Activated naive CD4-positive, alpha-beta T cell treated with anti-CD3 and anti-CD28 coated beads, Interleukin-2, amount 50 U/mL, for 16 hours (primary cell): ENCODE data around the gene ATP6V1A.

Experiments
- DNase-seq: peaks from one replicate; pipeline ENCODE4 v3.0.0-alpha.2; 2020

ATP6V1A gene

DNA sequence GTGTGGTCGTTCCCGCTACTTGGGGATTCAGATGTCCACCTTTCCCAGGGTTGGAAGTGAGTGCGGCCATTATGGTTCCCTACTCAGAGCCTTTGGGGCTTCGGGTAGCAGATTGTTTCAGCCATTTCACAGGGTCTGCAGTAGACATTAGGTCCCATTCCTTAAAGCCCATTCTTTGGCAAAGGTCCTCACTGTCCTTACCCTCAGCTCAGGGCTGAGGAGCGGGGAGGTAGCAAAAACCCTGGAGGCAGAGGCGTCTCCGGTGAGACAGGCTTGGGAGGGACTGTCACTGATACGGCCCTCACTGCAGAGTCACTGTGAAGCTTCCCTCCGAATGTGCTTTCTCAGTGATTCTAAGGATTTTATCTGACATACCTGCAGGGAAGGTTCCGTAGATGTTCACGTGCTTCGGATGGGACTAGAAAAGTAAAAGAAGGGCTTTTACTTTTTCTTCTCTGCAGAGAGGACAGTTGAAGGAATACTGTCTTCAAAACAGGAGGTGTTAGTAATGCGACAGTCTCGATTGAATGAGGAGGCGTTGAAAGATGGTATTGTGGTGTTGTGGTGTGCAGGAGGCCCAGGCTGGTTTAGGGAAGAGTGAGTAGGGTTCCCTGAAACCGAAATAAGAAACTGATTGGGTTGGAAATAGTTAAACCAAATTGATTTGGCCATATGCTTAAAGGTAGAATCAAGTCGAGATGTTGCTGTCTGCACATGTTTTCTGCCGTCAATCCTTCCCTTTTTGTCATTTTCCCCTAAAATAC lies 630 bp downstream of the ATP6V1A start:
- peak; percentile 40 for DNase-seq

DNA sequence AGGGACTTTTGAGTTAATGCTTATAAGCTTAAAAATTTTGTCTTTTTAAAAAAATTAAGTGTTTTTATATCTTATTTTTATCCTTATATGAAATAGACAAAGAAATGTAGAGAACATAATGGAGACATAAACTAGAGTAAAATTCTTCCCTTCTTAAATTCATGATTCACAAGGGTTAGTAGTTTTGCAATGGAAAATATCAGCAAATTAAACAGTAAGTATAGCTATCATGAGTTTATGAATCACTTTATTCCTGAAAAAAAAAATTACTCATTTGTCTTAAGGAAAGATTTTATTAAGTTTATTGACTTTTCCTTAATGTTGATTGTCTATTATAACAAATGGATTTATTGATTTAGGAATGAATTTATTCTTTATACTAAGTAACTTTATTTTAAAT lies 4.3 kb downstream of the ATP6V1A start:
- no peak for DNase-seq

DNA sequence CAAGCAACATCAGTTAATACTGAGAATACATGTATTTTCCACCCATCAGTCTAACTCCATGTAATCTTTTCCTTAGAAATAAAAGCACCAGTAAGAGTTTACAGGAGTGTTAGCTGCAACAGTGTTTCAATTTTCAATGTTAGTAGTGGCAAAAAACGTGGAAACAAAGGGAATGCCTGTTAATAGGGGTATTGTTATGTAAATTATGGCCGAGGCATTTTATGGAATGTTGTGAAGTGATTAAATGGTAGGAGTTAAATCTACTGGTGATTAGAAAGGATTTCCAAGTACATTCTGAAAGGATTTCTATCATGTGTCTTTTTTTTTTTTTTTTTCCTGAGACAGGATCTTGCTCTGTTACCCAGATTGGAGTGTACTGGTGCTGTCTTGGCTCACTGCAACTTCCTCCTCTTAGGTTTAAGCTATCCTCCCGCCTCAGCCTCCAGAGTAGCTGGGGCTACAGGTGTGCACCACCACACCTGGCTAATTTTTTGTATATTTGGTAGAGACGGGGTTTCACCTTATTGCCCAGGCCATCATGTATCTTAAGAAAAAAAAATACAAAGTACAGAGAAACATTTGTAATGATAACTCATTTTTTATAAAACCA lies 6.6 kb downstream of the ATP6V1A start:
- DNase-seq, result no peak

DNA sequence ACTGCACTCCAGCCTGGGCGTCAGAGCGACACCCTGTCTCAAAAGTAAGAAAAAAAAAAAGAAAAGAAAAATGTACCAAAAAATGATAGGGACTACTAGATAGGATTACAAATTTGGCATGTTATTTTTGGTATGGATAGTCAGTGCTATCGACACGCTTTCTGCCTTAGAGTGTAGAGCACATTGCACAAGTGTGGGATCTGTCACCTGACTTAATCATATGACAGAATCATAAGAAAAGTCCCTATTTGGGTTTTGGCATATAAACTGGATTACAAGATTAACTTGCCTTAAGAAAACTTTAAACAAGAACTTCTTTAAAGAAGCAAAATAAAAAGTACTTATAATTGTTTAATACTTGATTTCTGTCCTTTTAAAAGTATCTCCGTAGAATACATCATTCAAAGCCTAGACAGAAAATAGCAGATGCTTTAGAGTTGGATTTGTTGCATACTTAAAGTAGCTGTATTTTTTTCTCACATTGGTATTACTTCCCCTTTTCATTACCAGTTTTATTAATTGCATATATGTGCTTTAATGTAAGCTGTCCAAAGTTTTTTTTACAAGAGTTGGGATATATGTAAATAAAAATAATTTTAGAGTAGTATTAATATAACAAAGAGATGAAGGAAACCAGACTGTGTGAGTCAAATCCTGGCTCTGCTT lies 7.8 kb downstream of the ATP6V1A start:
- DNase-seq, result no peak

DNA sequence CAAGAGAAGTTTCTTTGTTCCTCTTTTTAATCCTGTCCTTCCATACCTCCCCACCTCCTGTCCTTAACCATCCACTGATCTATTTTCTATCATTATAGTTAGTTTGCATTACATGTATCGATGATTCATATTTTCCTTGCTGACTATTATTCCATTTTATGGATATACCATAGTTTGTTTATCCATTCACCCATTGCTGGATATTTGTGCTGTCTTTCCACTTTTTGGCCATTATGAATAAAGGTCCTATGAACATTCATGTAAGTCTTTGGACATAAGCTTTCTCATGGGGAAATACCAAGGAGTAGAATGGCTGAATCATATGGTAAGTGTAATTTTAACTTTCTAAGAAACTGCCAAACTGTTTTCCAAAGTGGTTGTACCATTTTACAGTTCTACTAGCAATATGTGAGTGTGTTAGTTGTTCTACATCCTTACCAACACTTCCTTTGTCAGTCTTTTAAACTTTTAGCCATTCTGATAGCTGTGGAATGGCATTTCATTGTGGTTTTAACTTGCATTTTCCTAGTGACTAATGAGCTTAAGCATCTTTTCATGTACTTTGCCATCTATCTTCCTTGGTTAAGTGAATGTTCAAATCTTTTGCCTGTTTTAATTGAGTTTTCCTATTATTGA lies 11.7 kb downstream of the ATP6V1A start:
- no peak for DNase-seq

- DNase-seq, result no peak
Measured at GRCh38 chr3:113764698-113765097, 17.9 kb downstream of the ATP6V1A start.

GRCh38 chr3:113769551-113769950 lies 22.7 kb downstream of the ATP6V1A start:
- DNase-seq, result no peak

DNA sequence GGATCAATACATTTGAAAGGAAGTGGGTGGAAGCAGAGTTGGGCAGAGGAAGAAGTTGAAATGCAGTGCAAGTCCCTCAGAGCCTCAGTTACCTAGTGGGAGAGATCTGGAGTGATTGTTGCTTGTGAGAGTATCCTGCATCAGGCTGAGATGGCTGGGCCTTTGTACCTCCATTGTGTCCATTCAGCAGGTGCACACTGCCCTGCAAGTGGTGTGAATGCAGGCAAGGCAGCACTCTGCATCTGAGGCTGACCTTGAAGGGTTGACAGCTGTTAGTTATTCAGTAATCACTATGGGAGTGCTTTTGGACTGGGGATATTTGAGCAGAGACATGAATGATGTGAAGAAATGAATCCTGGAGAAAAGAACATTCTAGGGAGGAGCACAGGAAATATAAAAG lies 25.2 kb downstream of the ATP6V1A start:
- no peak for DNase-seq

- DNase-seq, result no peak
Measured at GRCh38 chr3:113773381-113773780, 26.5 kb downstream of the ATP6V1A start.

DNA sequence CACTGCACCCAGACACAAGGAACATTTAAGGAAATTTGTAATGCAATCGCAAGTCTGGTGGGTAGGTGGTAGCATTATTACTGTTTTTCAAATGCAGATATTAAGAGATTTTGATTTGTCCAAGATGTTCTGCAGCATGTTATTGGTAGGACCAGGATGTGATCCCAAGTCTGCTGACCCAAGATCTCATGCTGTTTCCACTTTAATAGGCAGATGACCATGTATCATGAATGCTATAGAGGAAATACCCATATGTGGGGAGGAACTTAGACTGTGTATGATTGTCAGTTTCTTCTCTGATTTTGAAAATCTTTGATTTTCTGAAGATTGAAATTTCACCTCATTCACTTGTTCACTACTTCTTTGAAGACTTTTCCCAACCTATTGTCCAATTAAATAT lies 28.7 kb downstream of the ATP6V1A start:
- no peak for DNase-seq

- no peak for DNase-seq
Measured at GRCh38 chr3:113776564-113776963, 29.7 kb downstream of the ATP6V1A start.

- DNase-seq, result no peak
Measured at GRCh38 chr3:113783463-113783862, 36.6 kb downstream of the ATP6V1A start.

GRCh38 chr3:113783980-113784379 lies 37.1 kb downstream of the ATP6V1A start:
- no peak for DNase-seq

- no peak for DNase-seq
Measured at GRCh38 chr3:113791381-113791780, 44.5 kb downstream of the ATP6V1A start.

DNA sequence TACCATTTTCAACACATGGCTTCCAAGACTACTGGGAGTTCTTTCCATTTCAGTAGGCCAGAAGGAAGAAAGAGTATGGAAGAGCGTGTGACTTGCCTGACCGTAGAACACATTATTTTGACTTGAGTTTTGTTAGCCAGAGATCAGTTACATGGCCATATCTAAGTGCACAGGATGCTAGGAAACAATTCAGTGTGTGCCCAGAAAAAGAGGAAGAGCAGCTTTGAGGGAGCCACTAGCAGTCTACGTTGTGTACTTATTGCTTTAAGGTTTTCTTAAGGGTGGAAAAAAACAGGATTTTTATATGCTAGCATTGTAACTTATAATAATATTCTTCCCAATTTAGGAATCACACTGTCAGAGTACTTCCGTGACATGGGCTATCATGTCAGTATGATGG lies 47.7 kb downstream of the ATP6V1A start:
- no peak for DNase-seq

- no peak for DNase-seq
Measured at GRCh38 chr3:113795693-113796092, 48.9 kb downstream of the ATP6V1A start.

GRCh38 chr3:113802795-113803455 lies 56.1 kb downstream of the ATP6V1A start:
- DNase-seq, result no peak

DNA sequence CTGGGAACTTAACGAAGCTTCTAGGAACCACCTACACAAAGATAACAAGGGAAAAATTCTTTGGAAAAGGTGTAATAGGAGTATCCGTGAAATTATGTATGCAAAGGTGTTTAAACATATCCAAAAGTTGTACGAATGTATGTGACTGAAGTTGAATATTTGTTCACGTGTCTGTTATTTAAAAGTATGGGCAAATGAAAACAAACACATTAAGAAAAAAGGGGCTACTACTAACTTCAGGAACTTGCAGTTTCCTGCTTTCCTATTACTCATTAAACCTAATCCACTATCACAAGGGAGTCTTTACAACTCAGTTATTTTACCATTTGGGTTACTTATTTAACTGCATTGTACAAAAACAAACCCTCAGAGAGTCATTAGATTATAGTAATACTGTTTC lies 57.8 kb downstream of the ATP6V1A start:
- no peak for DNase-seq

DNA sequence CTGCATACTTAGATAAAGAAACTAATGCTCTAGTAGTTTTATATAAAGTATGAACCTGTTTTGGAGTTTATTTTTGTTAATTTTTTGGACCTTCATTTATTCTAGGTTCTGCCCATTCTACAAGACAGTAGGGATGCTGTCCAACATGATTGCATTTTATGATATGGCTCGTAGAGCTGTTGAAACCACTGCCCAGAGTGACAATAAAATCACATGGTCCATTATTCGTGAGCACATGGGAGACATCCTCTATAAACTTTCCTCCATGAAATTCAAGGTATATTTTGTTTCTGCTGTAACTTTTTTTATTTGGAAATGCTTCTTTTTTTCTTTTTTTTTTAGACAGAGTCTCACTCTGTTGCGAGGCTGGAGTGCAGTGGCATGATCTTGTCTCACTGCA lies 58.4 kb downstream of the ATP6V1A start:
- DNase-seq, result no peak

GRCh38 chr3:113812854-113813253 lies 66.0 kb downstream of the ATP6V1A start:
- DNase-seq, result no peak

GRCh38 chr3:113819866-113820265 lies 73.0 kb downstream of the ATP6V1A start:
- no peak for DNase-seq

- DNase-seq, result no peak
Measured at GRCh38 chr3:113825090-113825489, 78.3 kb downstream of the ATP6V1A start.

DNA sequence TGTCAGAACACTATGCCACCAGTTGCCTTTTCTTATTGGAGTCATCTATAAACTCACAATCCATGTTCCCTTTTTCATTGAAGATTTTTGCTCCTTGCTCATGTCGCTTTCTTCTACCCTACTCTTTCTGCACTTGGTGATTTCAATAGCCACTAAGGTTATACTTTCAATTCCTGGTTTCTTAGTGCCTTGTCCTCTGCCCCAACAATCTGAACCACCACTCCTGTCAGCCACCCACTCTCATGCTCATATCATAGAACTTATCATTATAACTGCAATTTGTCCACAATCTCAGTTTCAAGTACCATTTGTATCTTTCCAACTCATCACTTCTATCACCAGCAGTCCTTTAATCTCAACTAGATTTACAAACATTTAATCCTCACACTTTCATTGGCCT lies 81.8 kb downstream of the ATP6V1A start:
- no peak for DNase-seq
